ENCODE results near the gene MUC2.

MUC2 gene

DNA sequence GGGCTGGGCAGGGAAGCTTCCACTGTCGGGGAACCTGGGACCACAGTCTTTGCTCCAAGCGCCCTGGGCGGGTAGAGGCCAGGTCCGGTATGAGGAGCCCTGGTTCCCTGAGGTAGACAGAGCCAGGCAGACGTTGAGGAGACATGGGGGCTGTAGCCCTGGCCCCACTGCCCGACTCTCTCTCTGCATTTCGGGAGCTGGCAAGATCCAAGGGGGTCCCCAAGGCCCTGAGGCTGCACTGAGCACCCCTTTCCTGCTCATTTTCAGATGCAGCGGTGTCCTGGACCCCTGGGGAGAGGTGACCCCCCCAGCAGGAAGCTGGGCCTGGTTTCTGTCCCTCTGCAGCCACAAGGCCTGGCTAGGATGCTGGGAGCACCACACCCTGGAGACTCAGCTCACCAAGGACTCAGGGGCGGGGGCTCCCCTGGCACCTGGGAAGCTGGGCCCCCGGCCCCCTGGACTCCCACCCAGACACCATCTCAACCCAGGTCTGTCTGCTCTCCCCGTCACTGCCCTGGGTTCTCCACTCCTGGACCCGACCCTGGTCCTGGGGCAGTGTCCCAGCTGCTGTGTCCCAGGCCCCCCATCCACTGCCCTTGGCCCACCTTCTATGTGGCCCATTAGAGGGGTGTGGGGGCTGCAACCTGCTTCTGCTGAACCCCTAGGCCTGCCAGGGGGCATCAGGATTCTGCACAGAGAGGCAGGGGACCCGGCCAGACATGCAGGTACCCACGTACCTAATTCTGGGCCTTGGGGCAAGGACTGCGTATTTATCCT lies 23.1 kb upstream of the MUC2 start:
- no peak for DNase-seq (ENCODE audit: low read depth)

DNA sequence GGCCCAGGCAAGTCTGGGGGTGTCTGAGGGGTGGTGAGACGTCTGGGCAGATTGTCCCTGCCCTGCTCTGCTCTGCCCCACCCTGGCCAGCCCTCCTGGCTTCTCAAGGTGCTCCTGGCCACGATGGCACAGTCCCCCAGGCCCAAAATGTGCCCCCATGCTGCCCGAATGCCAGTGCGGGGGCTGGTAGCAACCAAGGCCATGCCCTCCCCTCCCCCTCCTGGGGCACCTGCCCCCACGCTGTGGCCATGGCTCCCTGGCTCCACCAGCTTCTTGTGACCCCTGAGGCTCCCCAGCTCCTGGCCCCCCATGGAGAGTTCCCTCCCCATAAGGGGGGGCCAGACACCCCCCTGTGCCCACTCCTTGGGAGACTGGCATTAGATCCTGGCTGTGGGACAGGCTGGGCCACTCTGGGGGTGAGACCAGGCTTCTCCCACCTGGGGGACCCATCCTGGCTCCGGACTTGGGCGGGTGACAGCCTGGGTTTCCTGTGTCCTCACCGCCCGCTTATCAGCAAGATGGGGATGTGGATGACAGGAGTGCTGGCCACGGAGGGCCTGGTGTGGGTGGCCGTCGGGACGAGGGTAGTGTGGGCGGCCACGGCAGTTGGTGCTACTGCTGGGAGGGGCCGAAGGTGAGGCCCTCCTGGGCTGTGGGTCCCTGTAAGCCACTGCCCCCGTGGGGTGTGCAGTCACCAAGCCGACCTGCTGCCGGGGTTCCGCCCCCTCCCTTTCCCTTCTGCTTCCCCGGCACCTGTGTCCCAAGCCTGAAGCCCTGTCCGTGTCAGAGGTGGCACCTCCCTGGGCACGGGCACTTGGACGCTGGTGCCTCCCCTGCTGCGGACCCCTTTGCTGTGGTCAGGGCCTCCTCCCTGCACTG lies 22.3 kb upstream of the MUC2 start:
- DNase-seq (ENCODE audit: low read depth), result no peak

DNA sequence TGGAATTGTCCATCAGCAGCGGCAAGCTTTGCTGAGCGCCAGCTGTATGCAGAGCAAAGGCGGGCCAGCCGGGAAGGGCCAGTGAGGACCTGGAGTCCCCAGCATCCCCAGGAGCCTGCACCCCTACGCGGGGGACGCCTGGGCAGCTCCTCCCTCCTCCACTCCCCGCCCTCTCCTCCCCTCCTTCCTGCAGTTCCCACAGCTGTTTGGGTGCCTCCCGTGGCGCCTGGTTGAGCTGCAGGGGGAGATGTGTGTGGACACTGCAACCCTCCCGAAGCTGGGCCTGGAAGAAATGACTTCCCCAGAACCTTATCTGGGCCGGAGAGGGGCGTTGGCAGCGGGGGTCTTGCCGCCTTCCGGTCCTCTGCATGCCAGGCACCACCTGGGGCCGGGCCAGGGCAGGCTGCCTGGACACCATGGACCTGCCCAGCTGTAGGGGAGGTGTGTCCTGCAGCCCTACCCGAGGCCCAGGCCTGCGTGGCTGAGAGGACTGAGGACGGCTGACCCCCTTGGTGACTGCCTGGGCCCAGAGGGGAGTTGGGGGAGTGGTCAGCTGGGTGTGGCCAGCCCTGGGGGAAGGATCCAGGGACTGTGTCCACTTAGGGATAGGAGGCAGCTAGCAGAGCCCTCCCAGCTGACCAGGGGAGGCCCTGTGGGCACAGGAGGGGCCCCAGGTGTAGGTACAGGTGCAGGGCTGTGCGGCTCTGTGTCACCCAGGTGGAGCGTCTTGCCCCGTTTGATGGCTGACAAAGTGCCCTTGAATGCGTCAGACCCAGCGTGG lies 21.4 kb upstream of the MUC2 start:
- DNase-seq (ENCODE audit: low read depth), result no peak

DNA sequence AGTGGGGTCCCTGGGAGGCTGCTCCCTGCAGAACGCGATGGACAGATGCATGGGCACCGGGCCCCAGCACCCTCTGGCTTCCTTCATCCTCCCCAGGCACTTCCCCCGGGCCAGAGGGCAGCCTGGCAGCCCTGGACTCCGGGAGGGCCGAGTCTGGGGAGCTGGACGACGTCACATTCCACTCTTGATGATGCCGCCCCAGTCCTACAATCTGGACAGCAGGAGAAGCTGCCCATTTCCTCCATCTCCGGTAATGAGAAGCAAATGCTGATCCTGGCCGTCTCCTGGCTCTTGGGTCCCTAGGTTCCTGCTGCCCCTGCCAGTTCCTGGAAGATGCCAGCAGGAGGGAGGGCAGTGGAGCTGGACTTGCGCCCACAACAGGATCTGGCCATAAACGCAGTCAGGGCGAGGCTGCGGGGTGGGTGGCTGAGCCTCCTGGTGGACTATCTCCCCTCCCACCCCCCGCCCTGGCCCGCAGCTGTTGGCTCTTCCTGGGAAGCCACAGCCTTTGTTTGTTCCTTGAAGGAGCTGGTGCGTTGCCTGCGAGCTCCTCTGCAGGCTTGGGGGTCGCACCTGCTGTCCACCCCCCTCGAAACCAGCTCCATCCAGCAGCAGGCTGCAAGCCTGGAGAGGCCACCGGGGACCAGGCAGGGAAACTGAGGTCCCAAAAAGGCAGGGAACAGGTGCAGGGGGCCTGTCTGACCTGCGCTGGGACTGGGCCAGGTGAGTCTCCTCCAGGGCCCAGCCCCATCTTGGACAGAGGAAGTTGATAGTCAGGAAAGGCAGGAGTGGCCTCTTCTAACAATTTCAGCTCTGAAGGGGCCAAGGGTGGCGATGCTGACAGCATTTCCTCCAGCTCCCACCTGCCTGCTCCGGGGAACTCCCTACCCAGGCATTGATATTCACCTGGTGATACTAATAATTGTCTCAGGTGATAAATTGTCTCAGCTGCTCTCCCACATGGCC lies 20.2 kb upstream of the MUC2 start:
- no peak for DNase-seq (ENCODE audit: low read depth)

DNA sequence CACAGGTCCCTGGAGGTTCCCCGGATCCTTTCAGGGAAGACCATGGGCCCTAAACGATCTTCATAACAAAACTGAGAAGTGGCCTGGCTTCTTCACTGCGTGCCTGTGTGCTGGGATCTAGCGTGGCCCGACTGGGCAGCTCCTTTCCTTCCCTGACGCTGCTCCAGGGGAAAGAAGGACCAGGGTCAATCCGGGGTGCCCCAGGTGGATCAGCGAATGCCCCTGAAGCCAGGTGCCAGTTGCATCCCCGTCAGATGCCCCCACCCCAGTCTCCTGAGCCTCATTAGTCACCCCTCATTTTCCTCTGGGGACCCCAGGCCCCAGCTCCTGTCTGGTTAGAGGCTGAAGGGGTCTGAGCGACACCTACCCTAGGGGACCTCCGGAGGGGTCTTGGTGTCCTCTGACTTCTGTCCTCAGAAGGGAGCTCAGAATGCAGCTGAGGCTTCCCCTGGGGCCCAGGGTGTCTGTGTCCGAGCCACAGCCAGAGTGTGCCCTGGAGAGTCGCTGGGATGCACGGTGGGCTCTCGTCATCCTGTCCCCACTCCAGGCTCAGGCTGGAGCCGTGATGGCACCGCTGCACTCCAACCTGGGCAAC lies 19.5 kb upstream of the MUC2 start:
- no peak for DNase-seq (ENCODE audit: low read depth)

DNA sequence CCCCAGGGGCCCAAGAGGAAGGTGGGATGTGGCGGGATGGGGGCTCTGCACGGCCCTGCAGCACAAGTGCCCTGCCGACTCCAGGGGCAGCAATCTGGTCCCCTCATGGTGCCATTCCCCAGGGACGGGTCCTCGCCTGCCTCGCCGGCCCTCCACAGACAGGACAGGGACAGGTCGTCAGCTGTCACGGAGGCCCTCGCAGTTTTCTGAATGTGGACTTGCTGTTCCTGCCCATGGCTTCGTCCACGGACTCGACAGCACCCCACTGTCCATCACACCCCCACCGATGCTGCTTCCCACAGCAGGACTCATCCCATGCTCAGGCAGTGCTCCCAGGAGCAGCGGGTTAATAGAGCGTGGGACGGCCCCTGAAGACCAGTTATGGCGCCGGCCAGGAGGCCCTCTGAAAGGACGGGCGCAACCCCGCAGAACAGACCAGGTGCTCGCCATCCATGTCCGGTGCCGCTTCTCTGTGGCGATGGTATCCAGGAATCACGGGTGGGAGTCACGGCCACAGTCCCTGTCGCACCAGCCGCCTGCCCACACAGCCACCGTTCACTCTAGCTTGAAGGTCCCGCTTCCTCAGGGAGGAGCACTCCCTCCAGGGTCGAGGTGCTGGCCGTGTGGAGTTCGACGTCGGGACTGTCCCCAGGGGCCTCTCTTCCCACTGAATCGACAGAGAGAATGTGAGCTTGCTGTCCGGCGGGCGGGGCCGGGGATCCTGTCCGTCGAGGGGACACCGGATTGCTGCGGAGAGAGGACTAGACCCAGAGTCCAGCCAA lies 18.5 kb upstream of the MUC2 start:
- DNase-seq (ENCODE audit: low read depth), result no peak

DNA sequence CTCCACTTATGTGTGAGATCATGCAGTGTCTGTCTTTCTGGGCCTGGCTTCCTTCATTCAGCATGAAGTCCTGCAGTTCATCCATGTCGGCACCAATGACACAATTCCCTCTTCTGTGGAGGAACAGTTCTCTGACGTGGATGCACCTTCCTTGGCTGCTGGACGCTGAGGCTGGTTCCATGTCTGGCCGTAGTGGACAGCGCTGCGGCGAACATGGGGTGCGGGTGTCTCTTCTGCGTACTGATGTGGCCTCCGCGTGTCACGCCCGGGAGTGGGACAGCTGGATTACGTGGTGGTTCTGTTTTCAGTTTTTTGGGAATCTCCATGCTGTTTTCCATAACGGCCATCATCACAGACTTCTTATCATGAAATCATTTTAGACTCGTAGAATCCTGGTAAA lies 16.9 kb upstream of the MUC2 start:
- DNase-seq (ENCODE audit: low read depth), result no peak

DNA sequence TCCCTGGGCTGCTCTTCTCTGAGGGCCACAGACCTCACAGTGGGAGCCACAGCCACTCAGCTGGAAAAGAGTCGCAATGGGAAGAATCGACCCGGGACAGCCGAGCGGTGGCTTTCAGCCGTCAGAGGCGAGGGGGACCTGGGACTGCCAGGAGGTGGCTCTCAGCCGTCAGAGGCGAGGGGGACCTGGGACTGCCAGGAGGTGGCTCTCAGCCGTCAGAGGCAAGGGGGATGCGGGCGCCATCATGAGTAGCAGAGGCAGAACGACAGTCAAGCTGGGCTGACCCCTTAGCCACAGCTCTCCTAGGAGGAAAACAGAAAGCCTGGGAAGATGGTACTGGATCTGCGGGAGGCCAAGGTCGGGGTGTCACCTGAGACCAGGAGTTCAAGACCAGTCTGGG lies 14.9 kb upstream of the MUC2 start:
- no peak for DNase-seq (ENCODE audit: low read depth)

DNA sequence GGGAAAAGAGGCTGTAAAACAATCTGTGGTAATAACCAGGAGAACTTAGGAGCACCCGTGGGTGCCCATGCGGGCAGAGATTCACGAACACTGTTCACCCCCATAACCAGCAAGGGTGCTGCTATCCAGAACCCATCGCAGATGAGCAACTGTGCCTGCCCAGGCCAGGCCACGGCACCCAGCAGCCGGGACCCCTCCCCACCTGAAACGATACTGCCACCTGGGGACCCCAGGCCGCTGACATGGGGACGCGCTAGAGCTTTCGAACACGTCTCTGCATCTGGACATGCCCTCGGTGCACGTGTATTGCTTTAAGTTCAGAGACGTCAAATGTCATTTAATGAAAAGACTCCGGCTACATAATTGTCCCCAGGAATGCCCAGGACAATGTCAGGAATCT lies 14.3 kb upstream of the MUC2 start:
- no peak for DNase-seq (ENCODE audit: low read depth)

DNA sequence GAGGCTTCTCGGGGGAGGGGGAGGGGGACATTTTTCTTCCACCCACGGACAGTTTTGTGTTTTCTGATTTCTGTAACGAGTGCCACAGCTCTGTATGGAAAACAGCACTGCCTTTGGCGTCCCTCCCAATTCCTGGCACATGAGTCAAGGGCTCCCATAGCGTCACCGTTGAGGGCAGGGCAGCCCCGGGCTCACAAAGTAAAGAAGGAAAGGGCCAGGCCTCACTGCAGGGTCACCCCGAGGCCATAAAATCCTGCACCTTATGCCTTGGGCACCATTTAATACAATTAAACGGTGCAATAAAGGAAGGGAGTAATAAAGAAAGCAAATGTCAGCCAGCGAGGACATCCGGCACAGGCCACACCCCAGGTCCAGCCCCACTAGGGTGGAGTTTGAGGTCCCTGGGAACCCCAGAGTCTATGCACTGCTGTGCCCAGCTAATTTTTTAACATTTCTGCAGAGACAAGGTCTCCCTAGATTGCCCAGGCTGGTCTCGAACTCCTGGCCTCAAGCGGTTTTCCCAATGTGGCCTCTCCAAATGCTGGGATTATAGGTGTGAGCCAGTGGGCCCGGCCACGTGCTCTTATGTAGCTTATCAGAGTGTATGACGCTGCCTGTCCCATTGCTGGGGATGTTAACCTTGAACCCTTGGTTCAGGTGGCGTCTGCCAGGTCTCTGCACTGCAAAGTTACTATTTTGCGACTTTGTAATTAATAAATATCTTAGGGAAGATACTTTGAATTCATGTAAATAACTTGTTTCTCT lies 13.6 kb upstream of the MUC2 start:
- no peak for DNase-seq (ENCODE audit: low read depth)

DNA sequence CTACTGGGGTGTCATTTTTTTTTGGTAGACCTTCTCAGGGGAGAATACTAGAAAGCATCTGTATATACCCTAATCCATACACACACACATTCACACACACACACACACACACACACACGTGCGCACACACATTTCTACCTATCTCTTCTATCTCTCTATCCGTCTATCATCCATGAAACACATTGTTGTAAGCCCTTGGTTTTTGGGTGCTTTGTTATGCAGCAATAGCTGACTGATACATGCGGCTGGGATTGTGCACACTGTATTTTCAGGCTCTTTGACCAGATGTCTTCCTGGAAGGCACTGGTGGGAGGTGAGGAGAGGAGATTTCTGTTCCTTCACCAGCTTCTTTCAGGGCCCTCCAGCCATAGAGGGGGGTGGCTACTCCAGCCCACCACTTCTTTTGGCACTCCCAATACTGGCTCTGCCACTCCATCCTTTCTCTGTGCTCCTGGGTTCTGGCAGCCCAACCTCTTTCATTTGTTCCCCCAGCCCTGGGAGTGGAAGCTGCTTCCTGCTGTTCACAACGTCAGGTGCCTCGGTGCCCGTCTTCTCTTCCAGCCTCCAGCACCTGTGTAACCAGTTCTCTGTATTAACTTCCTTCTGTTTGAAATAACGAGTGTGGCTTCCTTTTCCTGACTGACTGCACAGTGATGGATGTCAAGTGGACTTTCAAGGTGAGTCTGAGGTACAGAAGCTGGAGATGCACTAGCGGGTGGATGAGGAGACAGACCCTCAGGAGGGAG lies 12.4 kb upstream of the MUC2 start:
- no peak for DNase-seq (ENCODE audit: low read depth)

DNA sequence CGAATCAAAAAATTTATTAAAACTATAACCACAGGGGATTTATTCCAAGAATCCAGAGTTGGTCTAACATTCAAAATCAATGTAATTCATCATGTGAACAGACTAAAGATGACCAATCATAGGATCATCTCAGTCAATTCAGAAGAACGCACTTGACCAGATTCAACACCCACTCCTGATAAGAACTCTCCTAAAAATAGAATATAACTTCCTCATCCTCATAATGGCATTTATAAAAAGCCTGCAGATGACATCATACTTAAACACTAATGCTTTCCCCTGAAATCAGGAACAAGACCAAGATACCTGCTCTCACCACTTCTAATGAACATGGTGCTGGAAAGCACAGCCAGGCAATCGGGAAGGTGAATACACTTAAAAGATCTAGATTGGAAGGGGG lies 10.5 kb upstream of the MUC2 start:
- DNase-seq (ENCODE audit: low read depth), result no peak

DNA sequence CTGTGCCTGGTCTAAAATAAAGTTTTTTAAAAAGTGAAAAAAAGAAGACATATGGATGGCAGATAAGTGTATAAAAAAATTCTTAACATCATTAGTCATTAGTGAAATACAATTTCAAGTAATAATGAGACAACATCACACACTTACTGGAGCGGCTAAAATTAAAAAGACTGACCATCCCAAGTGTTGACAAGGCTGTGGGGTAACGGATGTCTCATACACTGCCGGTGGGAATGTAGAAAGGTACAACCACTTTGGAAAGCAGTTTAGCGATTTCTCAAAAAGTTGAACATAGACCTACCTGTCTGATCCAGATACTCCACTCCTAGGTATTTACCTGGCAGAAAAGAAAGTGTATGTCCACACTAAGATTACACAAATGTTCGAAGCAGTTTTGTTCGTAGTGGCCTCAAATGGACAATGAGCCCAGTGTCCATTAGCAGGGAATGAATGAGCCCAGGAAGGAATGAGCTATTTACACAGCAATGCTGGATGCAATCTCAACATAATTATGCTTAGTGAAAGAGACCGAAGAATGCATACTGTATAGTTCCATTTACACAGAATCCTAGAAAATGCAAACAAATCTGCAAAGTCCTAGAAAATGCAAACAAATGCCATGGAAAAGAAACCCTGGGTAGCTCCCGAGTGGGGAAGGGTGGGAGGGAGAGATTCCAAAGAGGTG lies 6.7 kb upstream of the MUC2 start:
- DNase-seq (ENCODE audit: low read depth), result no peak

DNA sequence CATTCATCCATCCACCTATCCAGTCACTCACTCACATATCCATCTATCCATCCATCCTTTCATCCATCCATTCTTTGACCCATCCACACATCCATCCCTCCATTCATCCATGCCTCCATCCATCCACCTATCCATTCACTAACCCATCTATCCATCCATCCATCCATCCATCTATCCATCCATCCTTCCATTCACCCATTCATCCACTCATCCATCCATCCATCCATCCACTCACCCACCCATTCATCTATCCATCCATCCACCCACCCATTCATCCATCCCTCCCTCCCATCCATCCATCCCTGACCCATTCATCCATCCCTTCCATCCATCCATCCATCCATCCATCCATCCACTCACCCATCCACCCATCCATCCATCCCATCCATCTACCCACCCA lies 4.9 kb upstream of the MUC2 start:
- no peak for DNase-seq (ENCODE audit: low read depth)

DNA sequence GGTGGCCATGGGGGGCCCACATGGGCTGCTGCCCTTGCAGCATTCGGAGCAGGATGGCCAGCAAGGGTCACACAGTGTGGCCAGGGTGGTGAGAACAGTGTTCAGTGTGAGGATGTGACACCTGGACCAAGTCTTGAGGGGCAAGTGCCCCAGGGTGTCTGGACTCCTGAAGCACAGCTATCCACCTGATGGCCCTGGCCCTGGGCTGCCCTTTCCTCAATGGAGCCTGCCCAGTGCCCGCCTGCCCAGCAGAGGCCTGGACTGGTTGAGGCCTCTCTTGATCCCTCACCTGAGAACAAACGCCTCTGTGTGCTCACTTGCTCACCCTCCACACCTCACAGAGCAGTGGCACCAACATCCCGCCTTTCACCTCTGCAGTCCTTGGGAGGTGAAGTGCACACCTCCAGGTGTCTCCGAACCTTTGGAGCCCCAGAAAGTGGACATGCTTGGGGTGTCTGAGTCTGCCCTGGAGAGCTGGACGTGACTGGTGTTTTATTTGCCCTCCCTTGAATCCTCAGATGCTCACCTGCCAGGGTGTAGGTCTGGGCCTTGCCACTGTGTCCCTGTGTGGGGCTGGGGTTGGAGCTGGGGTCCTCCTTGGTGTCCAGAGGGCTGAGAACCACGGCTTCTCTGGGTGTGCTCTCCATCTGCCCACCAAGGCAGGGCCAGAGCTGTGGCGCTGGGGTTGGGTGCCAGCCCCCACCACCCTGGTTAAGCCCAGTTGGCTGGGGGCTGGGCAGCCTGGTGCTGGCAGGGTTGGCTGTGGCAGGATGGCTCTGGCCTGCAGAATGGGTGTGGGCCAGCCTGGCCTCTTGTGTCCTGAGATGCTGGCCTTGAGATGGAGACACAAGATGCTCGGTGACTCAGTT lies 3.8 kb upstream of the MUC2 start:
- no peak for DNase-seq (ENCODE audit: low read depth)

DNA sequence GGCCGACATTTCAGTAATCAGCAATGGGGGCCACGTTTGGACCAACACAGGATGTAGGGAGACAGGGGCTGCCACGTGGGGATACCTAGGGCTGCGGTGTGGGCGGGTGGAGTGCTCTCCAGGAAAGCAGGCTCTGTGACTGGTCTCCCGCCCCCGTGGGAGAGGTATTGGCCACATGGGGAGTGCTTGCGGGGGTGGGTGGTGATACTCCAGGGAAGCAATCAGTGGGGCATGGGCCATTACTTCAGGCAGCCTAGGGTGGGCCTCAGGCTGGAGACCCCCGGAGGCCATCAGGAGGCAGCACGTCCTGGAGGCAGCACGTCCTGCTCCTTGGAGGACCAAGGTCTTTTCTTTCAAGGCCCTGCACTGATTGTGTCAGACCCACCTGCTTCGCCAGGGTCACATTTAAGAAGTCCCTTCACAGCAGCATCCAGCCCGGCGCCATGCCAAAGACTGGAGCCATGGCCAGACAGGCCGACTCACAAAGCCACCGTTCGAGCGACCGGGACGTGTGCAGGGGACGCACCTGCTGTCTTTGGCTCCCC lies 3.0 kb upstream of the MUC2 start:
- DNase-seq (ENCODE audit: low read depth), result no peak
